HG03558 (cell line): ENCODE measurements around the gene ZNF804A.

Source experiments
- ATAC-seq: cut with Tn5 transposase; IDR thresholded peaks from one replicate; pipeline ENCODE4 v1.9.1; 2021; ENCODE audit warnings: moderate number of reproducible peaks; ENCODE audit not compliant: unreplicated experiment; ENCODE audit errors: extremely low read depth

ZNF804A gene

GRCh38 chr2:184598316-184599053 lies at the start of gene ZNF804A:
Gene ZNF804A (plus strand): TSS chr2:184598529. CDS start chr2:184598960, 431 bp downstream.
- peak; percentile 84 for ATAC-seq

- no peak for ATAC-seq
Measured at GRCh38 chr2:184549153-184549552, 49.2 kb upstream of the ZNF804A start.

- no peak for ATAC-seq
Measured at GRCh38 chr2:184551626-184552025, 46.7 kb upstream of the ZNF804A start.

- ATAC-seq: no peak
Measured at GRCh38 chr2:184554736-184555135, 43.6 kb upstream of the ZNF804A start.

- ATAC-seq: no peak
Measured at GRCh38 chr2:184555352-184555751, 43.0 kb upstream of the ZNF804A start.

- ATAC-seq: no peak
Measured at GRCh38 chr2:184556639-184557038, 41.7 kb upstream of the ZNF804A start.

GRCh38 chr2:184558713-184559464 lies 39.4 kb upstream of the ZNF804A start:
- no peak for ATAC-seq

- ATAC-seq: no peak
Measured at GRCh38 chr2:184560603-184561002, 37.7 kb upstream of the ZNF804A start.

GRCh38 chr2:184562532-184562931 lies 35.8 kb upstream of the ZNF804A start:
- ATAC-seq: no peak

- ATAC-seq: no peak
Measured at GRCh38 chr2:184564092-184564491, 34.2 kb upstream of the ZNF804A start.

GRCh38 chr2:184566716-184567115 lies 31.6 kb upstream of the ZNF804A start:
- ATAC-seq: no peak

GRCh38 chr2:184577056-184577455 lies 21.3 kb upstream of the ZNF804A start:
- ATAC-seq: no peak

- no peak for ATAC-seq
Measured at GRCh38 chr2:184577743-184578142, 20.6 kb upstream of the ZNF804A start.

- no peak for ATAC-seq
Measured at GRCh38 chr2:184579226-184579625, 19.1 kb upstream of the ZNF804A start.

GRCh38 chr2:184581391-184581790 lies 16.9 kb upstream of the ZNF804A start:
- ATAC-seq: no peak

GRCh38 chr2:184589261-184589660 lies 9.1 kb upstream of the ZNF804A start:
- ATAC-seq: no peak

- ATAC-seq: no peak
Measured at GRCh38 chr2:184596819-184597411, 1.4 kb upstream of the ZNF804A start.

GRCh38 chr2:184597571-184597991 lies 748 bp upstream of the ZNF804A start:
- no peak for ATAC-seq

GRCh38 chr2:184598002-184598315 lies 370 bp upstream of the ZNF804A start:
- ATAC-seq: no peak

- ATAC-seq: no peak
Measured at GRCh38 chr2:184599054-184599871, 934 bp downstream of the ZNF804A start.

- ATAC-seq: no peak
Measured at GRCh38 chr2:184599872-184600222, 1.5 kb downstream of the ZNF804A start.
